IMR-90 (cell line): ENCODE data around the gene TEX261. TPM values are rescaled to one million over a fixed set of nuclear protein-coding genes. Genes with fewer than 3 reads are reported as not detected.

Experiments
- CEBPB ChIP-seq: IDR thresholded peaks from 2 replicates; pipeline ENCODE4 v1.6.1; 2012; ENCODE audit warnings: low read depth, low read length, improper control_type of control experiment
- MAZ ChIP-seq: IDR thresholded peaks from 2 replicates; pipeline ENCODE4 v1.6.1; 2012; ENCODE audit warnings: low read depth, mild to moderate bottlenecking, low read length, improper control_type of control experiment, moderate library complexity, borderline replicate concordance
- MXI1 ChIP-seq: IDR thresholded peaks from 2 replicates; pipeline ENCODE4 v1.6.1; 2012; ENCODE audit warnings: low read depth, mild to moderate bottlenecking, low read length, moderate library complexity, borderline replicate concordance
- SMC3 ChIP-seq: fragments of 150-350 bp; IDR thresholded peaks from 2 replicates; pipeline ENCODE4 v1.6.1; 2016; ENCODE audit warnings: low read depth, mild to moderate bottlenecking, antibody characterized with exemption, low read length, moderate library complexity
- polyA plus RNA-seq, 3 experiments: library from polyadenylated mRNA; depleted of rRNA; stranded (reverse); fragments of >200 nt; gene quantifications; 2 replicates each; pipeline ENCODE4 v1.2.3, GENCODE V29; 2012; ENCODE audit warnings: low replicate concordance in 1 of 3
- total RNA-seq: library from RNA; depleted of rRNA; stranded (reverse); fragments of >200 nt; gene quantifications from 2 replicates; pipeline ENCODE4 v1.2.3, GENCODE V29; 2012
- TF ChIP-seq, protein P1 (sequence below): fragments of 150-350 bp; IDR thresholded peaks from 2 replicates; pipeline ENCODE4 v1.6.1; 2017; ENCODE audit warnings: mild to moderate bottlenecking, antibody characterized with exemption, low read length, low read depth

Gene TEX261
- total and polyA plus RNA-seq, 2 of the 4 experiments (the other 2 are of a cell fraction), result 26.3 to 69.8 TPM

DNA sequence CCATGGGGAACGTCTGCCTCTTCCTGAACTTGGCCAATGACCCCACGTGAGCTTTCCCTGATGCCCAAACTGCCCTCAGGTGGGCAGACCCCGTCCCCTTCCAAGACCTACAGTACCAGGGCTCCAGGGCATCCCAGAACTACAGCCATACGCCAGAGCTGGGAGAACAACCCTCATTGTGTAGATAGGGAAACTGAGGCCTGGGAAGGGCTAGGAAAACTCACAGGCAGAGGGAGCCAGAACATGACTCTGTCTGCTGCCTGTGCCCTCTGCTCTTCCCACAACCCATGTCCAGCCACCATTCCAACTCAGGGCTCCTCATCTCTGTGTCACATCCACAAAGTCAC is 33.1 kb downstream of the TEX261 start (continued):
- TF ChIP-seq, protein P1, sequence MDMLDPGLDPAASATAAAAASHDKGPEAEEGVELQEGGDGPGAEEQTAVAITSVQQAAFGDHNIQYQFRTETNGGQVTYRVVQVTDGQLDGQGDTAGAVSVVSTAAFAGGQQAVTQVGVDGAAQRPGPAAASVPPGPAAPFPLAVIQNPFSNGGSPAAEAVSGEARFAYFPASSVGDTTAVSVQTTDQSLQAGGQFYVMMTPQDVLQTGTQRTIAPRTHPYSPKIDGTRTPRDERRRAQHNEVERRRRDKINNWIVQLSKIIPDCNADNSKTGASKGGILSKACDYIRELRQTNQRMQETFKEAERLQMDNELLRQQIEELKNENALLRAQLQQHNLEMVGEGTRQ, result no peak
- TF ChIP-seq SMC3, result no peak
- no peak for TF ChIP-seq MAZ
- no peak for TF ChIP-seq CEBPB
- TF ChIP-seq MXI1, result no peak
